Measurements from ENCODE around the gene CD151.

GRCh38 chr11:869399-870126 is 36.8 kb downstream of the CD151 start:
- TF ChIP-seq CTCF (IDR thresholded peaks at IDR 0.05): no peak
- TF ChIP-seq POLR2A (IDR thresholded peaks at IDR 0.05): no peak

Data from esophagus squamous epithelium (tissue), 4 donors.